Thyroid gland (tissue), 4 donors: ENCODE results near the gene ISL2.

ENCODE experiments used
- POLR2A ChIP-seq, 2 donors: fragments of 450-650 bp; IDR thresholded peaks; one replicate each; pipeline ENCODE4 v1.6.1; 2017; ENCODE audit warnings: antibody characterized with exemption in 2 of 2, mild to moderate bottlenecking in 2 of 2, moderate library complexity in 1 of 2
- TF ChIP-seq, protein P1 (sequence below), 6 experiments: fragments of 200-600 bp in 3 of 6; fragments of 450-650 bp in 3 of 6; sonication (generic) in 3 of 6; IDR thresholded peaks; one replicate each; pipeline ENCODE4 v1.5.1; 2016 to 2019; ENCODE audit warnings: antibody characterized with exemption in 6 of 6, mild to moderate bottlenecking in 2 of 6, inconsistent platforms in 1 of 6, moderate library complexity in 1 of 6

DNA sequence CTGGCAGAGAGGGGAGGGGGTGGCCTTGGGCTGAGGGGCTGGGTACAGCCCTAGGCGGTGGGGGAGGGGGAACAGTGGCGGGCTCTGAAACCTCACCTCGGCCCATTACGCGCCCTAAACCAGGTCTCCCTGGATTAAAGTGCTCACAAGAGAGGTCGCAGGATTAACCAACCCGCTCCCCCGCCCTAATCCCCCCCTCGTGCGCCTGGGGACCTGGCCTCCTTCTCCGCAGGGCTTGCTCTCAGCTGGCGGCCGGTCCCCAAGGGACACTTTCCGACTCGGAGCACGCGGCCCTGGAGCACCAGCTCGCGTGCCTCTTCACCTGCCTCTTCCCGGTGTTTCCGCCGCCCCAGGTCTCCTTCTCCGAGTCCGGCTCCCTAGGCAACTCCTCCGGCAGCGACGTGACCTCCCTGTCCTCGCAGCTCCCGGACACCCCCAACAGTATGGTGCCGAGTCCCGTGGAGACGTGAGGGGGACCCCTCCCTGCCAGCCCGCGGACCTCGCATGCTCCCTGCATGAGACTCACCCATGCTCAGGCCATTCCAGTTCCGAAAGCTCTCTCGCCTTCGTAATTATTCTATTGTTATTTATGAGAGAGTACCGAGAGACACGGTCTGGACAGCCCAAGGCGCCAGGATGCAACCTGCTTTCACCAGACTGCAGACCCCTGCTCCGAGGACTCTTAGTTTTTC, 4.9 kb downstream of the ISL2 start:
- no peak for TF ChIP-seq POLR2A (IDR thresholded peaks at IDR 0.05)
- TF ChIP-seq, protein P1, sequence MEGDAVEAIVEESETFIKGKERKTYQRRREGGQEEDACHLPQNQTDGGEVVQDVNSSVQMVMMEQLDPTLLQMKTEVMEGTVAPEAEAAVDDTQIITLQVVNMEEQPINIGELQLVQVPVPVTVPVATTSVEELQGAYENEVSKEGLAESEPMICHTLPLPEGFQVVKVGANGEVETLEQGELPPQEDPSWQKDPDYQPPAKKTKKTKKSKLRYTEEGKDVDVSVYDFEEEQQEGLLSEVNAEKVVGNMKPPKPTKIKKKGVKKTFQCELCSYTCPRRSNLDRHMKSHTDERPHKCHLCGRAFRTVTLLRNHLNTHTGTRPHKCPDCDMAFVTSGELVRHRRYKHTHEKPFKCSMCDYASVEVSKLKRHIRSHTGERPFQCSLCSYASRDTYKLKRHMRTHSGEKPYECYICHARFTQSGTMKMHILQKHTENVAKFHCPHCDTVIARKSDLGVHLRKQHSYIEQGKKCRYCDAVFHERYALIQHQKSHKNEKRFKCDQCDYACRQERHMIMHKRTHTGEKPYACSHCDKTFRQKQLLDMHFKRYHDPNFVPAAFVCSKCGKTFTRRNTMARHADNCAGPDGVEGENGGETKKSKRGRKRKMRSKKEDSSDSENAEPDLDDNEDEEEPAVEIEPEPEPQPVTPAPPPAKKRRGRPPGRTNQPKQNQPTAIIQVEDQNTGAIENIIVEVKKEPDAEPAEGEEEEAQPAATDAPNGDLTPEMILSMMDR (IDR thresholded peaks at IDR 0.05) = no peak
